B cell (primary cell): ENCODE measurements around the gene PDXK. TPM values are rescaled to one million over a fixed set of nuclear protein-coding genes. Genes with fewer than 3 reads are reported as not detected.

Experiments
- ATAC-seq: fragments of 200-7000 bp; cut with Tn5 transposase; one replicate; pipeline ENCODE4 v1.10.0; 2021; ENCODE audit warnings: low read depth, mild to moderate bottlenecking, moderate number of reproducible peaks, moderate library complexity
- CTCF ChIA-PET: fragments of 350-600 bp; sonication (Branson Sonifier 250); formaldehyde crosslinking; loops from one replicate; lab custom pipeline; 2021; ENCODE audit warnings: antibody characterized with exemption, inconsistent platforms; lab: Charles Lee
- POLR2A ChIA-PET: fragments of 350-600 bp; sonication (Branson Sonifier 250); formaldehyde crosslinking; loops from one replicate; lab custom pipeline; 2021; ENCODE audit warnings: antibody characterized with exemption; lab: Charles Lee
- DNase-seq: peaks from one replicate; pipeline ENCODE4 v3.0.0; 2013
- H2AFZ ChIP-seq: 2 replicates; pipeline ENCODE4 v1.6.1; 2012; ENCODE audit warnings: mild to moderate bottlenecking, low read depth, low read length; ENCODE audit not compliant: insufficient read depth, poor library complexity, severe bottlenecking
- H3K27ac ChIP-seq, 2 donors: 1 replicate in 1 of 2; 2 replicates in 1 of 2; pipeline ENCODE4 v1.5.1; 2012 to 2013; ENCODE audit warnings: low read length in 2 of 2, mild to moderate bottlenecking in 2 of 2, moderate library complexity in 1 of 2
- H3K27me3 ChIP-seq, 4 experiments: fragments of 200-600 bp in 1 of 4; sonication (generic) in 1 of 4; replicated peaks in 1 of 4; 1 replicate in 2 of 4; 2 replicates in 2 of 4; pipeline versions ENCODE4 v1.6.1 to v1.7.0; 2013 to 2016; ENCODE audit warnings: low read length in 3 of 4, mild to moderate bottlenecking in 2 of 4, mixed read lengths in 1 of 4, moderate library complexity in 1 of 4; ENCODE audit not compliant: insufficient read depth in 4 of 4, control insufficient read depth in 3 of 4; ENCODE audit errors: control extremely low read depth in 1 of 4
- H3K36me3 ChIP-seq, 2 experiments: replicated peaks in 1 of 2; 1 replicate in 1 of 2; 2 replicates in 1 of 2; pipeline versions ENCODE4 v1.6.1 to v1.7.1; 2013; ENCODE audit warnings: low read length in 1 of 2; ENCODE audit not compliant: insufficient read depth in 2 of 2, control insufficient read depth in 1 of 2; ENCODE audit errors: control extremely low read depth in 1 of 2, extremely low read depth in 1 of 2
- H3K4me1 ChIP-seq, 2 donors: fragments of 200-600 bp in 1 of 2; sonication (generic) in 1 of 2; 1 replicate in 1 of 2; 2 replicates in 1 of 2; pipeline versions ENCODE4 v1.5.1 to v1.6.1; 2013 to 2017; ENCODE audit warnings: low read length in 2 of 2; ENCODE audit not compliant: control insufficient read depth in 2 of 2, insufficient read depth in 2 of 2
- H3K4me2 ChIP-seq: replicated peaks from 2 replicates; pipeline ENCODE3; 2012; ENCODE audit warnings: mild to moderate bottlenecking, low read depth, low read length; ENCODE audit not compliant: poor library complexity, severe bottlenecking
- H3K4me3 ChIP-seq, 5 experiments: fragments of 200-600 bp in 1 of 5; sonication (generic) in 1 of 5; 1 replicate in 3 of 5; 2 replicates in 2 of 5; pipeline versions ENCODE4 v1.5.1 to v1.7.0; 2011 to 2016; ENCODE audit warnings: low read length in 4 of 5, mild to moderate bottlenecking in 4 of 5, low read depth in 2 of 5, control low read depth in 1 of 5, moderate library complexity in 1 of 5; ENCODE audit not compliant: insufficient read depth in 1 of 5; ENCODE audit errors: control extremely low read depth in 1 of 5, extremely low read depth in 1 of 5
- H3K79me2 ChIP-seq: fragments of 200-600 bp; sonication (generic); one replicate; pipeline ENCODE4 v1.6.0; 2016; ENCODE audit warnings: low read length; ENCODE audit not compliant: control insufficient read depth, insufficient read depth
- H3K9ac ChIP-seq: fragments of 200-600 bp; sonication (generic); 2 replicates; pipeline ENCODE4 v1.6.1; 2017; ENCODE audit warnings: mild to moderate bottlenecking, low read length, moderate library complexity
- H3K9me3 ChIP-seq, 3 donors: one replicate each; pipeline versions ENCODE4 v1.6.1 to v1.7.1; 2013; ENCODE audit warnings: low read length in 2 of 3; ENCODE audit not compliant: control insufficient read depth in 2 of 3, insufficient read depth in 1 of 3; ENCODE audit errors: control extremely low read depth in 1 of 3
- H4K20me1 ChIP-seq: 2 replicates; pipeline ENCODE4 v1.6.0; 2012; ENCODE audit warnings: mild to moderate bottlenecking, low read length; ENCODE audit not compliant: insufficient read depth, control insufficient read depth, poor library complexity, severe bottlenecking
- H3K27ac Mint-ChIP-seq: one replicate; pipeline ENCODE4 v1.8.0; 2021; ENCODE audit warnings: mixed read lengths
- H3K27me3 Mint-ChIP-seq: one replicate; pipeline ENCODE4 v1.8.0; 2021; ENCODE audit warnings: mixed read lengths
- H3K4me1 Mint-ChIP-seq: one replicate; pipeline ENCODE4 v1.8.0; 2021; ENCODE audit warnings: mixed read lengths
- H3K4me3 Mint-ChIP-seq: one replicate; pipeline ENCODE4 v1.8.0; 2021; ENCODE audit warnings: mixed read lengths
- H3K9me3 Mint-ChIP-seq: one replicate; pipeline ENCODE4 v1.8.0; 2022; ENCODE audit warnings: mixed read lengths; ENCODE audit not compliant: insufficient read depth
- EZH2 ChIP-seq: IDR thresholded peaks from 2 replicates; pipeline ENCODE4 v1.6.1; 2012; ENCODE audit warnings: borderline replicate concordance, low read depth, mild to moderate bottlenecking, moderate library complexity, low read length; ENCODE audit not compliant: insufficient read depth, poor library complexity, severe bottlenecking
- WGBS: methylation state at CpG from one replicate; pipeline ENCODE4 v1.1.5; 2013; ENCODE audit warnings: missing lambda C conversion rate; ENCODE audit not compliant: insufficient coverage; 5-methylcytosine and 5-hydroxymethylcytosine counted together
- intact Hi-C: fragments of 100-400 bp; cut with micrococcal nuclease; formaldehyde crosslinking; loops from one replicate; pipeline ENCODE4 v1.10.0; 2022
- polyA plus RNA-seq: library from polyadenylated mRNA; depleted of rRNA; stranded (reverse); fragments of >200 nt; gene quantifications from 2 replicates; pipeline ENCODE4 v1.2.3, GENCODE V29; 2012
- total RNA-seq, 2 donors: library from RNA; stranded (reverse); fragments of 120-200 nt in 1 of 2; gene quantifications; 1 replicate in 1 of 2; 2 replicates in 1 of 2; pipeline versions ENCODE4 v1.2.3 to v1.2.4, GENCODE V29; 2013 to 2022
- TF ChIP-seq, protein P1 (sequence below): fragments of 200-600 bp; IDR thresholded peaks from one replicate; pipeline ENCODE4 v1.8.0; 2022; ENCODE audit warnings: antibody characterized with exemption, mild to moderate bottlenecking

Gene PDXK
- total and polyA plus RNA-seq, 2 donors (not counting 1 experiment from before 2014, with no cell fraction given), result 31.1 to 102 TPM

DNA sequence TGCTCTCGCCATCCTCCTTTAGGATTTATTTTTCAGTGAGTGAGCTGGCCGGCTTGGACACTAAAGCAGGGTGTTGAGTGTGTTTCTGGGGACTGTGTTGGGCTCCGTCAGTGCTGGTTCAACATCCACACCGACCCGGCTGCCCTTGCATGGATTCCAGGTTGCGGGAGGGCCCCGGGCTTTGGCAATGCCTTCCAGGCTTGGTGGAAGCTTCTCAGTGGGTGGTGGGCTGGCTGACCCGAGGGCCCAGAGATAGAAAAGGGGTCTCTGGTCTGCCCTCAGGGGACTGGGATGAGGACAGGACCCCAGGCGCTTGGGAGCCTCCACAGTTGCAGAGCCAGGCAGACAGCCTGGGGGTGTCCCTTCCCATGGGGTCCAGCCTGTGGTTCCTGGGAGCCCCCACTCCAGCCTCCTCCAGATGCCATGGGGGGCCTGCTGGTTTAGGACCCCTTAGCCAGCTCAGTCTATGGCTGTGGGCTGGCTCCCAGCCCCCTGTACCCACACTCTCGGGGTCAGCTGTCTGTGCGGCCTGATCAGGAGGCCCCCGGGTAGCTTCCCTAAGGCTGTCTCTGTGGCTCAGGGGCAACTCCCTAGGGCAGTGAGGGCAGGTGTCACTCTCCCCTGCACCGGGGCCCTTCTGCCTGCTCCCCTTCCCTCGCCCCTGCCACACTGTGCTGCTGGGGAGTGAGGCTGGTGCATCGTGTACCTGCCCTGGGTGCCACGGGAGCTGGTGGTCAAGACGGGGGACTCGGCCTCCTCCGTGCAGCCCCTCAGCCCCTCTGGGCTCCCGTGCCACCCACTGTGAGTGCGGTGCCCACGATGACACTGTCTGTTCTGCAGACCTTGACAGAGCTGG is 16.5 kb downstream of the PDXK start:
- no peaks in the 10 kb centered on the region for H3K79me2 ChIP-seq
- TF ChIP-seq EZH2, result no peak
- TF ChIP-seq, protein P1, sequence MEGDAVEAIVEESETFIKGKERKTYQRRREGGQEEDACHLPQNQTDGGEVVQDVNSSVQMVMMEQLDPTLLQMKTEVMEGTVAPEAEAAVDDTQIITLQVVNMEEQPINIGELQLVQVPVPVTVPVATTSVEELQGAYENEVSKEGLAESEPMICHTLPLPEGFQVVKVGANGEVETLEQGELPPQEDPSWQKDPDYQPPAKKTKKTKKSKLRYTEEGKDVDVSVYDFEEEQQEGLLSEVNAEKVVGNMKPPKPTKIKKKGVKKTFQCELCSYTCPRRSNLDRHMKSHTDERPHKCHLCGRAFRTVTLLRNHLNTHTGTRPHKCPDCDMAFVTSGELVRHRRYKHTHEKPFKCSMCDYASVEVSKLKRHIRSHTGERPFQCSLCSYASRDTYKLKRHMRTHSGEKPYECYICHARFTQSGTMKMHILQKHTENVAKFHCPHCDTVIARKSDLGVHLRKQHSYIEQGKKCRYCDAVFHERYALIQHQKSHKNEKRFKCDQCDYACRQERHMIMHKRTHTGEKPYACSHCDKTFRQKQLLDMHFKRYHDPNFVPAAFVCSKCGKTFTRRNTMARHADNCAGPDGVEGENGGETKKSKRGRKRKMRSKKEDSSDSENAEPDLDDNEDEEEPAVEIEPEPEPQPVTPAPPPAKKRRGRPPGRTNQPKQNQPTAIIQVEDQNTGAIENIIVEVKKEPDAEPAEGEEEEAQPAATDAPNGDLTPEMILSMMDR, result no peak
- no peak overlapping the region for H3K4me2 ChIP-seq
- no peak overlapping the region for H3K27ac ChIP-seq
- no peak overlapping the region for H3K4me3 Mint-ChIP-seq
- CTCF ChIA-PET, result no interaction called here
- H3K9me3 ChIP-seq, result peaks cover 0 to 5% (median 0%) of the 10 kb centered on the region in 3 donors
- H3K27me3 Mint-ChIP-seq, result no peaks in the 10 kb centered on the region
- peaks cover 3% of the 10 kb centered on the region for H3K4me1 Mint-ChIP-seq
- H3K4me1 ChIP-seq, result no peaks in the 10 kb centered on the region
- peaks cover 0 to 3% of the 10 kb centered on the region in 2 experiments for H3K36me3 ChIP-seq
- no peak overlapping the region for H2AFZ ChIP-seq
- H4K20me1 ChIP-seq, result peaks cover 65% of the 10 kb centered on the region
- no peak for ATAC-seq
- intact Hi-C loops, result no loop called here
- H3K27ac Mint-ChIP-seq, result no peak overlapping the region
- no peaks in the 10 kb centered on the region for H3K9me3 Mint-ChIP-seq
- POLR2A ChIA-PET, result interaction anchor here (0.6 kb wide), 1 partner anchor 340 kb away, joined by 3 read pairs; no protein-coding TSS in a partner anchor
- 91% methylated on average over 18 of the region's 22 CpGs for WGBS
- H3K27me3 ChIP-seq, result no peaks in the 10 kb centered on the region
- H3K4me3 ChIP-seq, result no peak overlapping the region
- H3K9ac ChIP-seq, result no peak overlapping the region
- DNase-seq, result no peak
